Osteoblast (primary cell): ENCODE results near the gene GALNT2. TPM values are rescaled to one million over a fixed set of nuclear protein-coding genes. Genes with fewer than 3 reads are reported as not detected.

Experiments used
- DNase-seq: peaks from one replicate; pipeline ENCODE4 v3.0.0; 2011; ENCODE audit warnings: low spot score, mixed read lengths; ENCODE audit not compliant: insufficient read length; ENCODE audit errors: missing footprints
- H2AFZ ChIP-seq: 2 replicates; pipeline ENCODE4 v1.6.0; 2011; ENCODE audit warnings: mild to moderate bottlenecking, low read length
- H3K27ac ChIP-seq: 2 replicates; pipeline ENCODE4 v1.5.1; 2011; ENCODE audit warnings: mild to moderate bottlenecking, low read depth, low read length, moderate library complexity
- H3K27me3 ChIP-seq: 2 replicates; pipeline ENCODE4 v1.6.0; 2012; ENCODE audit warnings: mild to moderate bottlenecking, control low read depth, inconsistent platforms, low read length, moderate library complexity; ENCODE audit not compliant: insufficient read depth
- H3K36me3 ChIP-seq: 2 replicates; pipeline ENCODE4 v1.5.1; 2011; ENCODE audit warnings: mild to moderate bottlenecking, low read length, control low read depth, moderate library complexity; ENCODE audit not compliant: insufficient read depth
- H3K4me1 ChIP-seq: 2 replicates; pipeline ENCODE4 v1.5.1; 2011; ENCODE audit warnings: mild to moderate bottlenecking, low read length, control low read depth, moderate library complexity; ENCODE audit not compliant: insufficient read depth
- H3K4me2 ChIP-seq: 2 replicates; pipeline ENCODE4 v1.6.0; 2011; ENCODE audit warnings: mild to moderate bottlenecking, low read length; ENCODE audit not compliant: insufficient read depth
- H3K4me3 ChIP-seq: fragments of 200-600 bp; sonication (generic); 3 replicates; pipeline ENCODE4 v1.5.1; 2012; ENCODE audit warnings: mild to moderate bottlenecking, low read length, inconsistent platforms; ENCODE audit not compliant: insufficient read depth
- H3K79me2 ChIP-seq: 2 replicates; pipeline ENCODE4 v1.6.0; 2012; ENCODE audit warnings: mild to moderate bottlenecking, low read length, control low read depth, inconsistent platforms; ENCODE audit not compliant: insufficient read depth
- H3K9me3 ChIP-seq: 2 replicates; pipeline ENCODE4 v1.5.1; 2011; ENCODE audit warnings: low read depth, low read length, control low read depth
- H4K20me1 ChIP-seq: 2 replicates; pipeline ENCODE4 v1.6.0; 2012; ENCODE audit warnings: mild to moderate bottlenecking, low read length, control low read depth; ENCODE audit not compliant: insufficient read depth
- CTCF ChIP-seq: IDR thresholded peaks from 2 replicates; pipeline ENCODE4 v1.5.1; 2011; ENCODE audit warnings: mild to moderate bottlenecking, low read depth, low read length, moderate library complexity; ENCODE audit errors: extremely low read depth
- total RNA-seq: library from RNA; depleted of rRNA; stranded (reverse); fragments of >200 nt; gene quantifications from 2 replicates; pipeline ENCODE4 v1.2.3, GENCODE V29; 2012

The GALNT2 gene
- total RNA-seq, 1 donor, result 83.2 TPM

GRCh38 chr1:230170622-230171021, 103.6 kb downstream of the GALNT2 start:
- peak overlapping the region; percentile 90 for H3K27ac ChIP-seq
- no peak for DNase-seq
- H3K9me3 ChIP-seq, result no peaks in the 10 kb centered on the region
- H3K4me2 ChIP-seq, result peak overlapping the region; percentile 59
- peaks cover 81% of the 10 kb centered on the region for H3K79me2 ChIP-seq
- peaks cover 30% of the 10 kb centered on the region for H4K20me1 ChIP-seq
- H3K4me3 ChIP-seq, result no peak overlapping the region
- TF ChIP-seq CTCF, result no peak
- peaks cover 38% of the 10 kb centered on the region for H3K4me1 ChIP-seq
- H3K27me3 ChIP-seq, result no peaks in the 10 kb centered on the region
- H2AFZ ChIP-seq, result no peak overlapping the region
- H3K36me3 ChIP-seq, result no peaks in the 10 kb centered on the region

- Histone ChIP-seq H3K4me3 (no peak overlapping the region), H2AFZ (no peak overlapping the region), H3K27me3 (no peaks in the 10 kb centered on the region), H3K36me3 (no peaks in the 10 kb centered on the region), H3K79me2 (peaks cover 81% of the 10 kb centered on the region), H3K4me1 (peaks cover 38% of the 10 kb centered on the region), H4K20me1 (peaks cover 36% of the 10 kb centered on the region), H3K27ac (peak overlapping the region; percentile 90), H3K4me2 (peak overlapping the region; percentile 59), H3K9me3 (no peaks in the 10 kb centered on the region)
- peak; percentile 89 for DNase-seq
- no peak for TF ChIP-seq CTCF
Measured at GRCh38 chr1:230171356-230172015, 104.4 kb downstream of the GALNT2 start.

DNA sequence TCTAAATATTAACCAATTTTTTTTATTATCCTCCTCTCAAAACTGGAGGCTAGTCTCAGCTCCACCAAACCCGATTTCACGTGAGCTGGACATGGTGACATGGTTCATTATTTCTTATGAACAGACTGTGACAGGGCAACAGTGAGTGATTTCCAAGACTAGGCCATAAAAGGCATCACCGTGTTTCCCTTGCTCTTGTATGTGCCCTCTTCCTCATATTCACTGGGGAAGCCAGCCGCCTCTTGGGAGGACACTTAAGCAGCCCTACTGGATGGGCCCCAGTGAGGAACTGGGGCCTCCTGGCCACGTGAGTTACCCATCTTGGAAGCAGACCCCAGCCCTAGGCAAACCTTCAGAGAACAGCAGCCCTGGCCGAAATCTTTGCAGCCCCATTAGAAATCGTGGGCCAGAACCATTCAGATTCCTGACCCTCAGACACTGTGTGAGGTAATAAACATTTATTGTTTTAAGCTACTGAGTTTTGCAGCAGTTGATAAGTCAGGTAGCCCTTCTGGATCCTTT, 105.0 kb downstream of the GALNT2 start:
- peak overlapping the region; percentile 59 for H3K4me2 ChIP-seq
- peak overlapping the region; percentile 90 for H3K27ac ChIP-seq

More for the DNA sequence above, 105.0 kb downstream of the GALNT2 start:
- no peak overlapping the region for H3K4me3 ChIP-seq
- H3K36me3 ChIP-seq, result no peaks in the 10 kb centered on the region
- no peak overlapping the region for H2AFZ ChIP-seq
- H3K4me1 ChIP-seq, result peaks cover 42% of the 10 kb centered on the region
- peaks cover 41% of the 10 kb centered on the region for H4K20me1 ChIP-seq
- H3K9me3 ChIP-seq, result no peaks in the 10 kb centered on the region
- no peak for TF ChIP-seq CTCF
- peaks cover 80% of the 10 kb centered on the region for H3K79me2 ChIP-seq
- no peaks in the 10 kb centered on the region for H3K27me3 ChIP-seq
- DNase-seq, result no peak
